Heart left ventricle (tissue), 13 donors: ENCODE results near the gene MMAB.

ENCODE experiments used
- POLR2A ChIP-seq, 2 donors: fragments of 450-650 bp; IDR thresholded peaks; one replicate each; pipeline ENCODE4 v1.6.1; 2017; ENCODE audit warnings: antibody characterized with exemption in 2 of 2, mild to moderate bottlenecking in 2 of 2, moderate library complexity in 2 of 2
- TF ChIP-seq, protein P1 (sequence below), 12 donors: fragments of 200-600 bp; sonication (generic) in 4 of 12; IDR thresholded peaks; one replicate each; pipeline versions ENCODE4 v1.5.0 to v1.8.0; 2018 to 2022; ENCODE audit warnings: antibody characterized with exemption in 12 of 12, mild to moderate bottlenecking in 5 of 12
- donor health status: ischemic (EF 13 %, LVEDD 7.1; RV severe dilation, severe dysfunction).
- donor health status: DM: no; HTN: yes; CAD: no.
- donor health status: DM: no; HTN: no; CAD: no.
- donor health status: ischemic (EF 25% LVEDD 6.9; RV normal size, moderate dysfunction).
- donor health status: ischemic (EF 25% LVEDD 5.7; RV mildly dilated, moderate dysfunction).
- donor health status: ischemic (EF 35%, LVEDD 5.7; RV mildly dilated, moderate dysfunction).
- donor health status: nonischemic (EF 11% LVEDD 7.7; RV severe dilation, severe dysfunction).
- donor health status: DM: yes; HTN: yes; CAD: no.
- donor health status: PGD.
- donor health status: ischemic (EF 29% LVEDD 5.4; RV normal size, mild dysfunction).
- donor health status: nonischemic (EF 23%, LVEDD 6.1; RV moderate dilation, normal function).

DNA sequence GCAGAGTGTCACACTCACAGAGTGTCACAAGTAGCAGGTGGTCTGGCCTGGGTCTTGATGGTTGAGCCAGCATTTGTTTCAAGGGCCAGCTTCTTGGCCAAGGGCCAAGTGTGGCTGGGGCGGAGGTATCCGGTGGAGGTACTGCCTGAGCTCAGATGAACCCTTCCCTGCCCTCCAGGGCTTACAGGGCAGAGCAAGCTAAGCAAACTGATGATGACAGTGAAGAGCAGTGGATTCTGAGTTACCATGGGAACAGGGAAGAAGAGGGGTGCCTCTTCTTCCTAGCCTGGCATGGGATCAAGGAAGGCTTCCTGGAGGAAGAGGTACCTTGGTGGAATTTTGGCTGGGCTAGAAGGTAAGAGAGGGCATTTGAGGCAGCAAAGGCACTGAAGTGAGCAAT lies 36.0 kb upstream of the MMAB start:
- TF ChIP-seq, protein P1, sequence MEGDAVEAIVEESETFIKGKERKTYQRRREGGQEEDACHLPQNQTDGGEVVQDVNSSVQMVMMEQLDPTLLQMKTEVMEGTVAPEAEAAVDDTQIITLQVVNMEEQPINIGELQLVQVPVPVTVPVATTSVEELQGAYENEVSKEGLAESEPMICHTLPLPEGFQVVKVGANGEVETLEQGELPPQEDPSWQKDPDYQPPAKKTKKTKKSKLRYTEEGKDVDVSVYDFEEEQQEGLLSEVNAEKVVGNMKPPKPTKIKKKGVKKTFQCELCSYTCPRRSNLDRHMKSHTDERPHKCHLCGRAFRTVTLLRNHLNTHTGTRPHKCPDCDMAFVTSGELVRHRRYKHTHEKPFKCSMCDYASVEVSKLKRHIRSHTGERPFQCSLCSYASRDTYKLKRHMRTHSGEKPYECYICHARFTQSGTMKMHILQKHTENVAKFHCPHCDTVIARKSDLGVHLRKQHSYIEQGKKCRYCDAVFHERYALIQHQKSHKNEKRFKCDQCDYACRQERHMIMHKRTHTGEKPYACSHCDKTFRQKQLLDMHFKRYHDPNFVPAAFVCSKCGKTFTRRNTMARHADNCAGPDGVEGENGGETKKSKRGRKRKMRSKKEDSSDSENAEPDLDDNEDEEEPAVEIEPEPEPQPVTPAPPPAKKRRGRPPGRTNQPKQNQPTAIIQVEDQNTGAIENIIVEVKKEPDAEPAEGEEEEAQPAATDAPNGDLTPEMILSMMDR (IDR thresholded peaks at IDR 0.05) = no peak
- TF ChIP-seq POLR2A (IDR thresholded peaks at IDR 0.05) = no peak
